HT-29 (cell line): ENCODE measurements around the gene DNAH1. TPM values are rescaled to one million over a fixed set of nuclear protein-coding genes. Genes with fewer than 3 reads are reported as not detected.
"Not testable (repeated sequence)": the region's sequence is repeated elsewhere in the genome, so short reads cannot be mapped to it uniquely, and the experiment has no call there.

Experiments
- DNase-seq: peaks from one replicate; pipeline ENCODE4 v3.0.0-alpha.2; 2015; ENCODE audit warnings: low spot score
- total RNA-seq: library from RNA; depleted of rRNA; stranded (reverse); fragments of >200 nt; shearing (Covaris generic); gene quantifications from 2 replicates; pipeline ENCODE4 v1.2.3, GENCODE V29; 2014; rRNA removed

Gene DNAH1
- 1.4 and 4.0 TPM in 2 replicates for total RNA-seq

DNA sequence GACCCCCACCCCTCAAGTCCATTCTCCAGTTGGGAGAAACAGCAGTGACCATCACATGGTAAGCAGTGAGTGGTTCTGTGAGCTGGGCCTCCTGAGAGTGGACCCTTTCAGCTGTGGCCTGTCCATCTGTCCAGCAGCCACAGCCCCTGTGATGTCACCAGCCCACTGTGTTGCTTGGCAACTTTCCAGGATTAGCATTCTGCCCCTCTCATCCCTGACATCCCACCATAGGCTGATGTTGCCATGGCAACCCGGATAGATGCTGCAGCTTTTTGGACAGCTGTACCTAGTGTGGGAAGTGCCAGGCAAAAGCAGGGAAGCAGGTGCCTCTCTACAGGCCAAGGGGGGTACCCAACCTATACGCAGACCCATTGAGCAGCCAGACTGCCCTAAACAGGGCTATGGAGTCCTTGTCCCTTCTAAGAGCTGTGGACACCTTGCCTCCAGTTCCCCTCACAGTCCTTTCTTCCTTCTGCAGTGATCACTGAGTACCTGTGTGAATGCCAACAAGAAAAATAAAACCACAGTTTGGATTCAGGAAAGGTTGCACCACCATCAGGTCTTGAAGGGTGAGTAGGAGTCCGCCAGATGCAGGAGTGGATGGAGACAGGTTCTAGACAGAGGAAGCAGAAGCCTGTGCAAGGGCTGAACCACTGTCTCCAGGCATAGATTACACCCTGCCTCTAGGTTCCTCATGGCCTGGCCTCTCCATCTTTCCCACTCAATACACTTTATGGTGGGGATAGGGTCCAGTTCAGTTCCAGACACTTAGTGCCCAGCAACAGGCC is at the start of gene DNAH1:
TSS of gene DNAH1 (plus strand) at position 343 of the 788 bp plus-strand sequence. CDS start 6,124 bp downstream, outside the sequence.
- DNase-seq: no peak

DNA sequence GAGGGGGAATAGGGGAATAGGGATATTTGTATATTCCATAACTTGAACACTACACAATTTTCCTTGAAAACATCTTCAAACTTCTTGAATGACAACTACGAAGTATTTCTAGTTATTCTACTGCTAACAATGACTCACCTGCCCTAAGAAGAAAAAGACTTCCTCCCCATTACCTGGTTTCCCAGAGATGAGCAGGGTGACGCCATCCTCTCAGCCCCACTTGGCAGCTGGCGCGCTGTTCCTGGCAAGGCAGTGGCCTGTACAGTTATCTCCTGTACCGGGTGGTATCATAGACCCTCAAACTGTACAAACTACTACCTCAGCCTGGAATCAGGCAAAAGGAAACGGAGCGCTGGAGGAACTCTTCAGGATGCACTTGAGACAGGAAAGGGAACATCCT is 48.1 kb upstream of the DNAH1 start:
- no peak for DNase-seq

DNA sequence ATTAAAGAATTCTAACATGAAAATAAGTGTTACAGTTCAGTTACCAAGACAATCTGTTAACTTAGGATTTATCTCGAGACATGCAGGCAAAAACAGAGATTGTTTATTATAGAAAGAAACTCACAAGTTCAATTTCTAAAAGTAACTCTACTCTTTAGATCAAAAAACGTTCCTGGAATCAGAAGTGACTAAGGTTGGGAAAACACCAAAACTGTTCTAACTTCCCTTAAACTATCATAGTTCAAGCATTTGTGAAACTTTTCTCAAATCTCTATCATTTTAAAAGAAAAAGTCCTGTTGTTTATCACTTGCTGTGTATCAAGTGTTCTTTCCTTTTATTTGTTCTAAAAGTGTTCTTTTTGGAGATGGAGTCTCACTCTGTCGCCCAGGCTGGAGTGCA is 46.3 kb upstream of the DNAH1 start:
- DNase-seq: no peak

DNA sequence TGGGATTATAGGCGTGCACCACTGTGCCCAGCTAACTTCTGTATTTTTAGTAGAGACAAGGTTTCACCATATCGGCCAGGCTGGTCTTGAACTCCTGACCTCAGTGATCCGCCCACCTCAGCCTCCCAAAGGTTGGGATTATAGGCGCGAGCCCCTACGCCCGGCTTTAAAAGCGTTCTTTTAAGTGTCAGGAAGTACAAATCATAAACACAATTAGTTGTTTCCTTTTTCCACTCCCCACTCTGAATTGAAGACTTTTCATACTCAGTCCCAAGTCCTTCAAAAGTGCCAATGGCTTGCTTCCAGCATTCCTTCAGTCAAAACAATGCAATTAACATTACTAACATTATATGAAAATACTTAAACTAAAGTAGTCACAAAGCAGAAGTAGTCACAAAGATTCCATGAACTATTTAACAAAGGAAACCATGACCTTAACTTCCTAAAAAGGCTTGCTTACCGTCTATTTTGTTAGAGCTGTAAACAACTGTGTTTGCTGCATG is 45.8 kb upstream of the DNAH1 start:
- no peak for DNase-seq

GRCh38 chr3:52272172-52272571 is 43.9 kb upstream of the DNAH1 start:
- not testable (repeated sequence) for DNase-seq

GRCh38 chr3:52272831-52273230 is 43.3 kb upstream of the DNAH1 start:
- no peak for DNase-seq

DNA sequence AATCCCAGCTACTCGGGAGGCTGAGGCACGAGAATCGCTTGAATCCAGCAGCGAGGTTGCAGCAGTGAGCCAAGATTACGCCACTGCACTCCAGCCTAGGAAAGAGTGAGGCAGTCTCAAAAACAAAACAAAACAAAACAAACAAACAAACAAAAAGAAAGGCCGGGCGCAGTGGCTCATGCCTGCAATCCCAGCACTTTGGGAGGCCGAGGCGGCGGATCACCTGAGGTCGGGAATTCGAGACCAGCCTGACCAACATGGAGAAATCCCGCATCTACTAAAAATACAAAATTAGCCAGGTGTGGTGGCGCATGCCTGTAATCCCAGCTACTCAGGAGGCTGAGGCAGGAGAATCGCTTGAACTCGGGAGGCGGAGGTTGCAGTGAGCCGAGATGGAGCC is 41.3 kb upstream of the DNAH1 start:
- DNase-seq: not testable (repeated sequence)

- DNase-seq: peak; percentile 47
These were observed 38.8 kb upstream of the DNAH1 start for GRCh38 chr3:52277071-52277964.

DNA sequence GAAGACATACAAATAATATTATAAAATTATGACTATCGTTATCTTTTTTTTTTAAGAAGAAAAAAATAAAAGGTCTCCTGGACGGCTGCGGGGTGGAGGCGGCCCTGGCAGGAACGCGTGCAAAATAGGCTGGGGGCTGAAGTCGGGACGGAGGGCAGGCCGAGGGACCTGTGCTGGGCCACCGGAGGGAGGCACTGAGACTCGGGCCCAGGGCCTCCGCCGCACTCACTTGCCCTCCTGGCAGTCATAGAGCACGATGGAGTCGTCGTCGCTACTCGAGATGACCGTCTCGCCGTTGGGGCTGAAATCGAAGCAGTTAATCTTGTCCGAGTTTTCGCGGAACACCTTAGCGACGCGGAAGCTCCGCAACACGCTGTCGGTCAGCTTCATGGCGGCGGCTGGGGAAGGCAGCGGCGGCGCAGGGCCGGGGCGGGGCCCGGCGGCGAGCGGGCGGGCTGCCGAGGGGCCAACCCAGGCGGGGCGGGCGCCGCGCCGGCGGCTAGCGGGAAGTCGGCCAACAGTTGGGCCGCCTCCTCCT is 38.1 kb upstream of the DNAH1 start:
- DNase-seq: peak; percentile 45

GRCh38 chr3:52278510-52279069 is 37.5 kb upstream of the DNAH1 start, which contains the start of gene WDR82:
Gene WDR82 (minus strand): TSS chr3:52278649. CDS start chr3:52278361, 288 bp downstream.
- peak; percentile 86 for DNase-seq

GRCh38 chr3:52279596-52279995 is 36.5 kb upstream of the DNAH1 start:
- no peak for DNase-seq

- no peak for DNase-seq
These were observed 36.1 kb upstream of the DNAH1 start for GRCh38 chr3:52280050-52280461.

- no peak for DNase-seq
These were observed 33.9 kb upstream of the DNAH1 start for GRCh38 chr3:52281981-52282801.

DNA sequence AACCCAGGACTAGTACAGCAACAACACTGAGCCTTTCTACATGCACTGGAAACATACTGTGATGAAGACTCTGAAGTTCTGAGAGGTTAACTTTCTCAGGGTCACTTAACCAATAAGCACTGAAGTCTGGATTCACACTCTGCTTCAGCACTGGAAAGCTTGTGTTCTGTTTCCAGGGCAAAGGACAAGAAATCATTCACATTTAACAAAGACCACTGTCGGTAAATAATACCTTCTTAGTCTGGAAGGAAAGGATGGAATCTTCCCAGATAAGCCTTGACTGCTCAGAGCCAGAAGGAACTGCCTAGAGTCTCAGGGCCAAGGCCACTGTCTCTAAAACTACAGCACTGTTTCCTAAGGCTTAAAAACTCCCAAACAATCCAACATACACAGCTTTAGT is 32.8 kb upstream of the DNAH1 start:
- DNase-seq: no peak

DNA sequence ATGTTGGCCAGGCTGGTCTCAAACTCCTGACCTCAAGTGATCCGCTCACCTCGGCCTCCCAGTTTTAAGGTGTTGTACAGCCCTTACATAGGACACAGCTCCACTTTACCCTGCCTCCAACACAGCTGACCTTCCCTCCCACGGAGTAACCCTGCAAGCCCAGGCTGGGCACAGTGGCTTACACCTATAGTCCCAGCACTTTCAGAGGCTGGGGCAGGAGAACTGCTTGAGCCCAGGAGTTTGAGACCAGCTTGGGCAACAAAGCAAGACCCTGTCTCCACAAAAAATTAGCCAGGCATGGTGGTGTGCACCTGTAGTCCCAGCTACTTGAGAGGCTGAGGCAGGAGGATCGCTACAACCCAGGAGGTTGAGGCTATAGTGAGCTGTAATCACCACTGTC is 32.1 kb upstream of the DNAH1 start:
- not testable (repeated sequence) for DNase-seq

GRCh38 chr3:52286777-52287110 is 29.4 kb upstream of the DNAH1 start:
- DNase-seq: no peak

GRCh38 chr3:52288674-52289073 is 27.4 kb upstream of the DNAH1 start:
- DNase-seq: no peak

DNA sequence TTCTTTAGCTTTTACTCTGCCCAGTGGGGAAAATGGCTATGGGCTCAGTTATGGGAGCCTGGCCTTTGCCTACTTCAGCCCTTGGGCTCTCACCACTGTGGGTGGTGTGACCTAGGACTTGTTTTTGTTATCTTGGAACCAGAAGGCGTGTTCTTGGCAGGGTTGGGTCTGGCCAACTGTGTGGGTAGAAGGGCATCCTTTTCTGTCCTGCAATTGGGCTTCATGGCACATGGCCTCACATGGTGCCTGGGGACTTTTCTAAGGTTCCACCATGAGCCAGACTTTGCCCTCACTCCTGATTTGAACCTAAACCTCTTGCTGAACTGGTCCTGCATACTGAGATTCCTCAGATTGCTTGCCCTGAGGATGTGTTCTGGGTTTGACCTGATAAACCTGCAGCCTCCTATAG is 26.8 kb upstream of the DNAH1 start:
- no peak for DNase-seq

- DNase-seq: peak; percentile 45
These were observed 26.1 kb upstream of the DNAH1 start for GRCh38 chr3:52289747-52290595.
